MV-4-11 (cell line): ENCODE results near the gene MYEOV.

Experiments used
- DNase-seq: peaks from one replicate; lab custom pipeline; 2025; lab: John Stamatoyannopoulos, UW

Gene MYEOV

GRCh38 chr11:69286374-69287371 is 7.3 kb upstream of the MYEOV start:
- no peak for DNase-seq

GRCh38 chr11:69287968-69288882 is 5.7 kb upstream of the MYEOV start:
- no peak for DNase-seq

- DNase-seq = no peak
Observed at GRCh38 chr11:69288883-69289242, 5.1 kb upstream of the MYEOV start.

GRCh38 chr11:69290806-69291205 is 3.1 kb upstream of the MYEOV start:
- DNase-seq = no peak

- DNase-seq = no peak
Observed at GRCh38 chr11:69291459-69292110, 2.4 kb upstream of the MYEOV start.

GRCh38 chr11:69292221-69292648 is 1.7 kb upstream of the MYEOV start:
- no peak for DNase-seq

GRCh38 chr11:69293087-69293486 is 868 bp upstream of the MYEOV start:
- DNase-seq = no peak

- DNase-seq = no peak
Observed at GRCh38 chr11:69294571-69295078, 670 bp downstream of the MYEOV start.

- DNase-seq = no peak
Observed at GRCh38 chr11:69295079-69295994, 1.4 kb downstream of the MYEOV start.

GRCh38 chr11:69295995-69296889 is 2.3 kb downstream of the MYEOV start:
- DNase-seq = peak; percentile 95

- DNase-seq = peak; percentile 100
Observed at GRCh38 chr11:69296890-69297786, 3.2 kb downstream of the MYEOV start.

GRCh38 chr11:69297787-69298266 is 3.9 kb downstream of the MYEOV start:
- peak; percentile 82 for DNase-seq

- peak; percentile 96 for DNase-seq
Observed at GRCh38 chr11:69298267-69299022, 4.5 kb downstream of the MYEOV start.

GRCh38 chr11:69299023-69299461 is 5.1 kb downstream of the MYEOV start:
- no peak for DNase-seq

- no peak for DNase-seq
Observed at GRCh38 chr11:69299572-69299971, 5.6 kb downstream of the MYEOV start.

- DNase-seq = no peak
Observed at GRCh38 chr11:69300120-69301060, 6.4 kb downstream of the MYEOV start.

- DNase-seq = no peak
Observed at GRCh38 chr11:69301081-69301454, 7.1 kb downstream of the MYEOV start.
